ENCODE measurements around the gene SLC26A8.

- TF ChIP-seq ZNF891 (CRISPR knock-in tag; IDR thresholded peaks at IDR 0.05) (no peak), KAT7 (CRISPR knock-in tag; IDR thresholded peaks at IDR 0.05; ENCODE audit: borderline replicate concordance) (no peak), ESRRA (CRISPR knock-in tag; IDR thresholded peaks at IDR 0.05; ENCODE audit: low read depth) (no peak), JUND (CRISPR knock-in tag; IDR thresholded peaks at IDR 0.05) (no peak), RFX5 (IDR thresholded peaks at IDR 0.05; ENCODE audit: low read depth, low read length) (no peak), MAX (IDR thresholded peaks at IDR 0.05) (no peak)
These were observed 14.7 kb upstream of the SLC26A8 start for GRCh38 chr6:36039112-36039511.
